H1 (cell line): ENCODE results near the gene OTOS. TPM values are rescaled to one million over a fixed set of nuclear protein-coding genes. Genes with fewer than 3 reads are reported as not detected.

ENCODE experiments used
- CTCF ChIA-PET: fragments of 300-600 bp; sonication (Branson Sonifier 250); formaldehyde crosslinking; loops from one replicate; lab custom pipeline; 2021; ENCODE audit not compliant: partially characterized antibody; lab: Charles Lee
- POLR2A ChIA-PET: fragments of 300-600 bp; sonication (Branson Sonifier 250); formaldehyde crosslinking; loops from one replicate; lab custom pipeline; 2021; ENCODE audit warnings: inconsistent platforms; ENCODE audit not compliant: partially characterized antibody; lab: Charles Lee
- DNase-seq, 2 experiments: peaks; one replicate each; pipeline versions ENCODE4 v3.0.0 to v3.0.0-alpha.2; 2010 to 2022; ENCODE audit warnings: low spot score in 2 of 2, low read depth in 1 of 2, mixed read lengths in 1 of 2
- FAIRE-seq: peaks from 2 replicates; lab custom pipeline; 2011; peaks lifted over from hg19 to GRCh38; lab: Jason Lieb, UNC
- H2AFZ ChIP-seq: 2 replicates; pipeline ENCODE4 v1.8.1; 2012; ENCODE audit warnings: low read length, inconsistent platforms
- H2AK5ac ChIP-seq: 2 replicates; pipeline ENCODE4 v1.6.1; 2013; ENCODE audit warnings: low read depth, low read length
- H2BK120ac ChIP-seq: replicated peaks from 2 replicates; pipeline ENCODE3; 2013; ENCODE audit warnings: low read depth, low read length, inconsistent platforms
- H2BK12ac ChIP-seq: 2 replicates; pipeline ENCODE4 v1.6.1; 2013; ENCODE audit warnings: low read depth, low read length
- H2BK15ac ChIP-seq: 2 replicates; pipeline ENCODE4 v1.6.1; 2013; ENCODE audit warnings: low read length
- H2BK20ac ChIP-seq: 2 replicates; pipeline ENCODE4 v1.6.1; 2013; ENCODE audit warnings: low read length
- H2BK5ac ChIP-seq: 2 replicates; pipeline ENCODE4 v1.6.1; 2013; ENCODE audit warnings: low read depth, low read length
- H3K14ac ChIP-seq: 2 replicates; pipeline ENCODE4 v1.6.1; 2013; ENCODE audit warnings: inconsistent platforms; ENCODE audit not compliant: insufficient read length
- H3K18ac ChIP-seq: 2 replicates; pipeline ENCODE4 v1.6.1; 2013; ENCODE audit warnings: low read length; ENCODE audit errors: extremely low read depth
- H3K23ac ChIP-seq: 2 replicates; pipeline ENCODE4 v1.6.1; 2013; ENCODE audit warnings: inconsistent platforms; ENCODE audit not compliant: insufficient read length
- H3K23me2 ChIP-seq: 2 replicates; pipeline ENCODE4 v1.6.1; 2013; ENCODE audit warnings: low read depth, low read length
- H3K27ac ChIP-seq: 2 replicates; pipeline ENCODE4 v1.6.1; 2011; ENCODE audit warnings: low read depth, low read length, inconsistent platforms
- H3K27me3 ChIP-seq, 4 experiments: replicated peaks in 1 of 4; 1 replicate in 1 of 4; 2 replicates in 3 of 4; pipeline versions ENCODE4 v1.6.1 to v1.8.1; 2011 to 2013; ENCODE audit warnings: low read length in 3 of 4, mild to moderate bottlenecking in 3 of 4, inconsistent platforms in 2 of 4, mixed read lengths in 2 of 4, moderate library complexity in 1 of 4; ENCODE audit not compliant: control insufficient read depth in 3 of 4, insufficient read depth in 3 of 4; ENCODE audit errors: extremely low read depth in 1 of 4
- H3K36me3 ChIP-seq, 4 experiments: 2 replicates each; pipeline versions ENCODE4 v1.6.1 to v1.8.1; 2011 to 2013; ENCODE audit warnings: mild to moderate bottlenecking in 4 of 4, low read length in 3 of 4, moderate library complexity in 2 of 4, control low read depth in 1 of 4, inconsistent platforms in 1 of 4; ENCODE audit not compliant: insufficient read depth in 4 of 4, control insufficient read depth in 2 of 4
- H3K4ac ChIP-seq: replicated peaks from 2 replicates; pipeline ENCODE3; 2013; ENCODE audit warnings: low read length, low read depth, mixed read lengths, inconsistent platforms; ENCODE audit not compliant: insufficient read length
- H3K4me1 ChIP-seq, 4 experiments: replicated peaks in 1 of 4; 1 replicate in 1 of 4; 2 replicates in 3 of 4; pipeline versions ENCODE4 v1.6.1 to v1.8.1; 2011 to 2013; ENCODE audit warnings: low read length in 3 of 4, inconsistent platforms in 2 of 4, mixed read lengths in 1 of 4; ENCODE audit not compliant: insufficient read depth in 4 of 4, control insufficient read depth in 3 of 4
- H3K4me2 ChIP-seq, 2 experiments: 2 replicates each; pipeline versions ENCODE4 v1.6.1 to v1.8.1; 2011 to 2013; ENCODE audit warnings: low read depth in 2 of 2, low read length in 2 of 2, control low read depth in 1 of 2, inconsistent platforms in 1 of 2, mild to moderate bottlenecking in 1 of 2; ENCODE audit not compliant: insufficient read depth in 1 of 2
- H3K4me3 ChIP-seq, 4 experiments: fragments of 200-600, 300-600 bp in 1 of 4; sonication (generic), shearing (Covaris generic), sonication (Bioruptor Twin) in 1 of 4; 2 replicates each; pipeline versions ENCODE4 v1.5.1 to v1.8.1; 2011 to 2016; ENCODE audit warnings: low read length in 4 of 4, low read depth in 3 of 4, control low read depth in 2 of 4, inconsistent platforms in 2 of 4, mild to moderate bottlenecking in 2 of 4, mixed read lengths in 1 of 4, moderate library complexity in 1 of 4; ENCODE audit not compliant: insufficient read depth in 2 of 4; ENCODE audit errors: extremely low read depth in 1 of 4
- H3K56ac ChIP-seq: replicated peaks from 2 replicates; pipeline ENCODE3; 2013; ENCODE audit warnings: low read depth, mild to moderate bottlenecking, mixed read lengths, low read length, inconsistent platforms; ENCODE audit not compliant: insufficient read length
- H3K79me1 ChIP-seq: 2 replicates; pipeline ENCODE4 v1.6.1; 2013; ENCODE audit warnings: low read depth, low read length, control low read depth
- H3K79me2 ChIP-seq, 2 experiments: 2 replicates each; pipeline versions ENCODE4 v1.6.1 to v1.8.1; 2012 to 2013; ENCODE audit warnings: low read length in 2 of 2, mild to moderate bottlenecking in 2 of 2, inconsistent platforms in 1 of 2; ENCODE audit not compliant: insufficient read depth in 2 of 2, control insufficient read depth in 1 of 2
- H3K9ac ChIP-seq, 4 experiments: replicated peaks in 1 of 4; 1 replicate in 1 of 4; 2 replicates in 3 of 4; pipeline versions ENCODE4 v1.6.1 to v1.8.1; 2011 to 2013; ENCODE audit warnings: low read depth in 3 of 4, low read length in 3 of 4, control low read depth in 2 of 4, mild to moderate bottlenecking in 2 of 4, moderate library complexity in 2 of 4, inconsistent platforms in 1 of 4; ENCODE audit errors: extremely low read depth in 1 of 4
- H3K9me3 ChIP-seq, 2 experiments: 2 replicates each; pipeline versions ENCODE4 v1.6.1 to v1.8.1; 2012 to 2013; ENCODE audit warnings: mild to moderate bottlenecking in 2 of 2, moderate library complexity in 2 of 2, control low read depth in 1 of 2, inconsistent platforms in 1 of 2, low read depth in 1 of 2, low read length in 1 of 2, mixed read lengths in 1 of 2; ENCODE audit not compliant: insufficient read depth in 2 of 2
- H4K20me1 ChIP-seq, 2 experiments: replicated peaks in 1 of 2; 2 replicates each; pipeline versions ENCODE3 to v1.8.1; 2011 to 2013; ENCODE audit warnings: inconsistent platforms in 2 of 2, low read length in 2 of 2, mild to moderate bottlenecking in 1 of 2; ENCODE audit not compliant: insufficient read depth in 2 of 2, control insufficient read depth in 1 of 2
- H4K5ac ChIP-seq: 2 replicates; pipeline ENCODE4 v1.6.1; 2013; ENCODE audit warnings: low read length, low read depth, mixed read lengths, inconsistent platforms; ENCODE audit not compliant: insufficient read length
- H4K8ac ChIP-seq: 2 replicates; pipeline ENCODE4 v1.8.0; 2013; ENCODE audit warnings: mild to moderate bottlenecking, moderate library complexity, low read length, inconsistent platforms; ENCODE audit not compliant: insufficient read depth; ENCODE audit errors: extremely low read depth
- H4K91ac ChIP-seq: replicated peaks from 2 replicates; pipeline ENCODE3; 2013; ENCODE audit warnings: low read length, mixed read lengths, inconsistent platforms; ENCODE audit not compliant: insufficient read length
- BCL11A ChIP-seq, 2 experiments: IDR thresholded peaks; one replicate each; pipeline ENCODE4 v1.6.1; 2011; ENCODE audit warnings: low read depth in 2 of 2, low read length in 2 of 2, mild to moderate bottlenecking in 2 of 2
- EGR1 ChIP-seq: IDR thresholded peaks from 2 replicates; pipeline ENCODE4 v1.6.1; 2011; ENCODE audit warnings: low read depth, low read length, borderline replicate concordance
- HDAC6 ChIP-seq: IDR thresholded peaks from one replicate; pipeline ENCODE4 v1.7.1; 2012; ENCODE audit warnings: low read depth, mild to moderate bottlenecking, inconsistent platforms, low read length, moderate library complexity
- MAX ChIP-seq: IDR thresholded peaks from 2 replicates; pipeline ENCODE4 v1.6.1; 2012; ENCODE audit warnings: inconsistent platforms
- NANOG ChIP-seq: IDR thresholded peaks from 2 replicates; pipeline ENCODE4 v1.6.1; 2011; ENCODE audit warnings: low read length, low read depth, mild to moderate bottlenecking, inconsistent platforms; ENCODE audit not compliant: insufficient read depth, poor library complexity, severe bottlenecking
- PHF8 ChIP-seq: fragments of 200-600 bp; sonication (generic); conservative IDR thresholded peaks from 2 replicates; pipeline ENCODE4 v1.7.1; 2012; ENCODE audit warnings: low read depth, mild to moderate bottlenecking, inconsistent platforms, low read length, moderate library complexity
- POLR2A ChIP-seq, 2 experiments: IDR thresholded peaks; 1 replicate in 1 of 2; 2 replicates in 1 of 2; pipeline ENCODE4 v1.6.1; 2011; ENCODE audit warnings: low read depth in 2 of 2, low read length in 2 of 2, mild to moderate bottlenecking in 2 of 2; ENCODE audit errors: control extremely low read depth in 1 of 2
- SP1 ChIP-seq: IDR thresholded peaks from 2 replicates; pipeline ENCODE4 v1.6.1; 2011; ENCODE audit warnings: low read depth, low read length
- TCF12 ChIP-seq: IDR thresholded peaks from 2 replicates; pipeline ENCODE4 v1.6.1; 2011; ENCODE audit warnings: low read depth, mild to moderate bottlenecking, low read length
- TEAD4 ChIP-seq: IDR thresholded peaks from 2 replicates; pipeline ENCODE4 v1.6.1; 2012; ENCODE audit warnings: low read depth, low read length, inconsistent platforms, mixed read lengths
- whole genome bisulfite sequencing, 2 experiments: shearing (Covaris generic) in 1 of 2; methylation state at CpG; one replicate each; pipeline versions ENCODE4 v1.1.6 to v1.1.7; 2013 to 2015; ENCODE audit warnings: low lambda C conversion rate in 2 of 2, mixed read lengths in 2 of 2, inconsistent platforms in 1 of 2, low coverage in 1 of 2, missing lambda C conversion rate in 1 of 2; ENCODE audit not compliant: insufficient replicate concordance in 2 of 2, insufficient coverage in 1 of 2, insufficient read length in 1 of 2; ENCODE audit errors: extremely low coverage in 1 of 2, missing lambda C conversion rate in 1 of 2; 5-methylcytosine and 5-hydroxymethylcytosine counted together
- polyA plus RNA-seq, 7 experiments: library from polyadenylated mRNA; depleted of rRNA in 3 of 7; stranded (reverse) in 5 of 7; unstranded in 2 of 7; fragments of >200 nt in 5 of 7; fragments of 200-250 nt in 2 of 7; gene quantifications; 1 replicate in 5 of 7; 2 replicates in 1 of 7; 4 replicates in 1 of 7; pipeline versions ENCODE4 v1.2.1 to v1.2.3, GENCODE V29; 2011 to 2013; ENCODE audit warnings: missing spikeins in 2 of 7, mixed read lengths in 2 of 7
- total RNA-seq: library from RNA; stranded (reverse); fragmentation: NEBNext Ultra II Directional; extraction: Animal tissue kit (Norgen Biotek cat#: 25700); gene quantifications from 2 replicates; pipeline ENCODE4 v1.2.1, GENCODE V29; 2021

The OTOS gene
- total and polyA plus RNA-seq, 2 of the 8 experiments (the other 6 are each of a cell fraction or from before 2014, with no cell fraction given) = 0.17 TPM; not detected in 1

- H3K79me1 ChIP-seq = no peaks in the 10 kb centered on the region
- no peak overlapping the region for H4K91ac ChIP-seq
- no peak overlapping the region for H3K14ac ChIP-seq
- peaks cover 0 to 6% of the 10 kb centered on the region in 2 experiments; a peak in 1 of 4 replicates for H3K9me3 ChIP-seq
- H3K18ac ChIP-seq = no peak overlapping the region
- DNase-seq (no peak), FAIRE-seq (peak; percentile 62)
- H3K23ac ChIP-seq = no peak overlapping the region
- H2AK5ac ChIP-seq = peak overlapping the region; percentile 42; the same call in 1 of the 2 replicates
- no peaks in the 10 kb centered on the region; a peak in 2 of 7 replicates for H3K4me1 ChIP-seq
- H3K9ac ChIP-seq = no peak overlapping the region; a peak in 1 of 7 replicates
- H3K56ac ChIP-seq = peak overlapping the region; percentile 95
- no peak overlapping the region for H3K4ac ChIP-seq
- no peak overlapping the region for H3K4me3 ChIP-seq
- 86% methylated on average over 20 of the region's 20 CpGs; no CpG with 5 or more reads in 1 of the 2 experiments for WGBS, 2 experiments
- no peak overlapping the region for H4K5ac ChIP-seq
- H3K36me3 ChIP-seq = no peaks in the 10 kb centered on the region
- no peak overlapping the region for H3K4me2 ChIP-seq
- no peak overlapping the region for H2BK20ac ChIP-seq
- H2BK12ac ChIP-seq = no peak overlapping the region
- no peak overlapping the region for H2BK15ac ChIP-seq
- peaks cover 0 to 11% of the 10 kb centered on the region in 2 experiments for H4K20me1 ChIP-seq
- H3K23me2 ChIP-seq = peaks cover 9% of the 10 kb centered on the region; the same call in 1 of the 2 replicates
- no peak overlapping the region; the same call in 1 of the 2 replicates for H2BK5ac ChIP-seq
- H2BK120ac ChIP-seq = no peak overlapping the region
- ChIA-PET CTCF (no interaction called here), POLR2A (no interaction called here)
- TF ChIP-seq TEAD4 (no peak), PHF8 (no peak), NANOG (no peak), SP1 (no peak), HDAC6 (no peak), EGR1 (no peak), BCL11A (IDR thresholded peaks at IDR 0.05; ENCODE audit: low read depth in 2 of 2, low read length in 2 of 2) (no peak), MAX (no peak), TCF12 (no peak), POLR2A (IDR thresholded peaks at IDR 0.05; ENCODE audit: control extremely low read depth in 1 of 2, low read depth in 2 of 2, low read length in 2 of 2) (no peak)
- H3K27ac ChIP-seq = no peak overlapping the region
- no peak overlapping the region; the same call in 1 of the 2 replicates for H4K8ac ChIP-seq
- peaks cover 0 to 10% (median 4%) of the 10 kb centered on the region in 4 experiments; a peak in 3 of 7 replicates for H3K27me3 ChIP-seq
- H2AFZ ChIP-seq = no peak overlapping the region
- H3K79me2 ChIP-seq = no peaks in the 10 kb centered on the region
These were observed 7.6 kb upstream of the OTOS start for GRCh38 chr2:240147911-240148587.
